ENCODE data around the gene ETFBKMT.
"Not testable (repeated sequence)": the region's sequence is repeated elsewhere in the genome, so short reads cannot be mapped to it uniquely, and the experiment has no call there.

ETFBKMT gene

GRCh38 chr12:31718542-31719198 is 59.2 kb downstream of the ETFBKMT start:
- DNase-seq (ENCODE audit: low read depth) = not testable (repeated sequence)

- no peak for DNase-seq (ENCODE audit: low read depth)
Measured at GRCh38 chr12:31722580-31722979, 63.1 kb downstream of the ETFBKMT start.
